M059J (cell line): Measurements from ENCODE around the gene ITFG2. TPM values are rescaled to one million over a fixed set of nuclear protein-coding genes. Genes with fewer than 3 reads are reported as not detected.
A peak's percentile ranks its signal among the peaks of the same experiment; 100 is the strongest.

ENCODE experiments used
- DNase-seq: peaks from one replicate; pipeline ENCODE4 v3.0.0-alpha.2; 2012; ENCODE audit warnings: low read depth
- total RNA-seq: library from RNA; depleted of rRNA; stranded (reverse); fragments of >200 nt; shearing (Covaris generic); gene quantifications from 2 replicates; pipeline ENCODE4 v1.2.3, GENCODE V29; 2014

Gene ITFG2
- total RNA-seq, 1 experiment from 2014 or later, result 13.8 TPM

- DNase-seq, result no peak
These were observed 20.2 kb downstream of the ITFG2 start for GRCh38 chr12:2832550-2833127.

- DNase-seq, result no peak
These were observed 20.9 kb downstream of the ITFG2 start for GRCh38 chr12:2833327-2833726.

GRCh38 chr12:2833810-2834209 lies 21.3 kb downstream of the ITFG2 start:
- no peak for DNase-seq

GRCh38 chr12:2834581-2835491 lies 22.4 kb downstream of the ITFG2 start, which contains the start of gene NRIP2:
NRIP2 (minus strand) TSS chr12:2835035; CDS start chr12:2834983, 52 bp downstream.
- DNase-seq, result no peak

- DNase-seq, result no peak
These were observed 23.4 kb downstream of the ITFG2 start for GRCh38 chr12:2835691-2836403.

GRCh38 chr12:2836574-2836973 lies 24.1 kb downstream of the ITFG2 start:
- DNase-seq, result no peak

- DNase-seq, result no peak
These were observed 28.7 kb downstream of the ITFG2 start for GRCh38 chr12:2841056-2841650.

GRCh38 chr12:2842948-2843347 lies 30.5 kb downstream of the ITFG2 start:
- no peak for DNase-seq

GRCh38 chr12:2844786-2845185 lies 32.3 kb downstream of the ITFG2 start:
- DNase-seq, result no peak

GRCh38 chr12:2845280-2845679 lies 32.8 kb downstream of the ITFG2 start:
- DNase-seq, result peak; percentile 43

GRCh38 chr12:2851931-2852330 lies 39.5 kb downstream of the ITFG2 start:
- DNase-seq, result no peak

- DNase-seq, result peak; percentile 48
These were observed 41.2 kb downstream of the ITFG2 start for GRCh38 chr12:2853626-2854025.

GRCh38 chr12:2854669-2855453 lies 42.4 kb downstream of the ITFG2 start:
- no peak for DNase-seq

- no peak for DNase-seq
These were observed 43.1 kb downstream of the ITFG2 start for GRCh38 chr12:2855546-2855945.

- DNase-seq, result peak; percentile 35
These were observed 43.6 kb downstream of the ITFG2 start for GRCh38 chr12:2856051-2856450.

- peak; percentile 49 for DNase-seq
These were observed 44.6 kb downstream of the ITFG2 start, which contains the start of gene TEX52 for GRCh38 chr12:2857021-2857431. TEX52 (minus strand) TSS chr12:2857039; CDS start chr12:2857026, 13 bp downstream.

- no peak for DNase-seq
These were observed 45.1 kb downstream of the ITFG2 start for GRCh38 chr12:2857576-2857975.

GRCh38 chr12:2858334-2858733 lies 45.9 kb downstream of the ITFG2 start:
- no peak for DNase-seq

GRCh38 chr12:2858944-2859421 lies 46.5 kb downstream of the ITFG2 start:
- no peak for DNase-seq

GRCh38 chr12:2860170-2860569 lies 47.7 kb downstream of the ITFG2 start:
- no peak for DNase-seq

- no peak for DNase-seq
These were observed 50.4 kb downstream of the ITFG2 start for GRCh38 chr12:2862876-2863275.
